Kidney (tissue), 14 donors: Measurements from ENCODE around the gene ICOS. TPM values are rescaled to one million over a fixed set of nuclear protein-coding genes. Genes with fewer than 3 reads are reported as not detected.

ENCODE experiments used
- DNase-seq, 5 donors: peaks; one replicate each; pipeline ENCODE4 v3.0.0-alpha.2; 2013 to 2020
- FAIRE-seq: peaks from 2 replicates; lab custom pipeline; 2012; peaks lifted over from hg19 to GRCh38; lab: Jason Lieb, UNC
- H3K27ac ChIP-seq, 2 donors: one replicate each; pipeline ENCODE4 v1.7.0; 2013; ENCODE audit warnings: low read depth in 2 of 2, low read length in 2 of 2, inconsistent platforms in 1 of 2
- H3K27me3 ChIP-seq: one replicate; pipeline ENCODE4 v1.7.1; 2013; ENCODE audit warnings: low read length, inconsistent platforms; ENCODE audit not compliant: control insufficient read depth, insufficient read depth
- H3K36me3 ChIP-seq, 3 donors: one replicate each; pipeline versions ENCODE4 v1.7.0 to v1.7.1; 2013; ENCODE audit warnings: low read length in 3 of 3, control low read depth in 1 of 3, inconsistent platforms in 1 of 3; ENCODE audit not compliant: insufficient read depth in 3 of 3, control insufficient read depth in 2 of 3
- H3K4me1 ChIP-seq, 3 donors: one replicate each; pipeline versions ENCODE4 v1.7.0 to v1.7.1; 2013; ENCODE audit warnings: low read length in 3 of 3, inconsistent platforms in 1 of 3, low read depth in 1 of 3; ENCODE audit not compliant: control insufficient read depth in 2 of 3, insufficient read depth in 2 of 3
- H3K4me3 ChIP-seq, 3 donors: one replicate each; pipeline versions ENCODE4 v1.7.0 to v1.8.1; 2013; ENCODE audit warnings: low read length in 3 of 3, control low read depth in 1 of 3, inconsistent platforms in 1 of 3
- H3K9ac ChIP-seq, 3 donors: one replicate each; pipeline versions ENCODE4 v1.7.0 to v1.7.1; 2013; ENCODE audit warnings: low read length in 3 of 3, control low read depth in 1 of 3, inconsistent platforms in 1 of 3
- H3K9me3 ChIP-seq, 3 donors: one replicate each; pipeline versions ENCODE4 v1.7.0 to v1.7.1; 2013; ENCODE audit warnings: low read length in 3 of 3, control low read depth in 1 of 3, inconsistent platforms in 1 of 3; ENCODE audit not compliant: control insufficient read depth in 2 of 3, insufficient read depth in 1 of 3
- intact Hi-C: fragments of 100-400 bp; cut with DNase I; formaldehyde crosslinking; loops from one replicate; pipeline ENCODE4 v1.11.1; 2022
- polyA plus RNA-seq: library from polyadenylated mRNA; stranded (reverse); fragments of 350-450 nt; fragmentation: Illumina TruSeq; extraction: RNeasy Lipid Tissue Mini Kit (QIAGEN cat#74804); gene quantifications from one replicate; pipeline ENCODE4 v1.2.3, GENCODE V29; 2014; ENCODE audit warnings: low read depth, low replicate concordance; ENCODE audit not compliant: insufficient read depth
- total RNA-seq: library from RNA; stranded (reverse); fragmentation: NEBNext Ultra II Directional; extraction: Animal tissue kit (Norgen Biotek cat#: 25700); gene quantifications from one replicate; pipeline ENCODE4 v1.2.1, GENCODE V29; 2021
- TF ChIP-seq, protein P1 (sequence below): IDR thresholded peaks from 3 replicates; pipeline ENCODE4 v1.5.1; 2012; ENCODE audit warnings: mild to moderate bottlenecking, moderate library complexity, borderline replicate concordance; ENCODE audit not compliant: insufficient read depth; ENCODE audit errors: extremely low read depth
- donor health status: control.
- donor health status: control.
- donor health status: control.
- donor health status: control.
- donor health status: control.
- donor health status: DM: yes; HTN: yes; CAD: no.
- donor health status: Normal renal cell carcinoma (clear cell type).

ICOS gene
- total and polyA plus RNA-seq, 2 donors from 2014 or later: 0.85 TPM; not detected in 1

DNA sequence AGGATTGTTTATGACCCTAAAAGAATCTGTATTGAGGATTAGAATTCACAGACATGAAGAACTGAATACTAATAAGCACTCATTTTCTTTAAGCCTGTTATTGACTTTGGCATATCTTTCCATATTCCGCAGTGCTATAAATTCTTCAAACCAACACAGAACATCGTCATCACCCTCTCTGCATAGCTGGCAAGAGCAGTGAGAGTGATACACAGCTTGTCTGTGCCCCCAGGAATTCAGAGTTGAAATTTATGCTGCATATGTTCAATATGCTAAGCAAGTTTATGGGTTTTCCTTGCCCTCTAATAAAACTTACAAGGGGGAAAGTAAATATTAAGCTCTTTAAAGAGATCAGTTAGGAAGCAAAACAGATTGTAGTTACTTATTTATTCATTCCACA, 36.3 kb upstream of the ICOS start:
- H3K27ac ChIP-seq: no peak overlapping the region
- no peaks in the 10 kb centered on the region for H3K4me1 ChIP-seq
- H3K36me3 ChIP-seq: no peaks in the 10 kb centered on the region
- no peak for FAIRE-seq
- DNase-seq: peak in 2 of 5 donors; percentile 41 to 68
- no peak overlapping the region for H3K9ac ChIP-seq
- intact Hi-C loops: no loop called here
- peaks cover 0 to 14% (median 0%) of the 10 kb centered on the region in 3 donors for H3K9me3 ChIP-seq
- H3K27me3 ChIP-seq: no peaks in the 10 kb centered on the region
- H3K4me3 ChIP-seq: no peak overlapping the region
- TF ChIP-seq, protein P1, sequence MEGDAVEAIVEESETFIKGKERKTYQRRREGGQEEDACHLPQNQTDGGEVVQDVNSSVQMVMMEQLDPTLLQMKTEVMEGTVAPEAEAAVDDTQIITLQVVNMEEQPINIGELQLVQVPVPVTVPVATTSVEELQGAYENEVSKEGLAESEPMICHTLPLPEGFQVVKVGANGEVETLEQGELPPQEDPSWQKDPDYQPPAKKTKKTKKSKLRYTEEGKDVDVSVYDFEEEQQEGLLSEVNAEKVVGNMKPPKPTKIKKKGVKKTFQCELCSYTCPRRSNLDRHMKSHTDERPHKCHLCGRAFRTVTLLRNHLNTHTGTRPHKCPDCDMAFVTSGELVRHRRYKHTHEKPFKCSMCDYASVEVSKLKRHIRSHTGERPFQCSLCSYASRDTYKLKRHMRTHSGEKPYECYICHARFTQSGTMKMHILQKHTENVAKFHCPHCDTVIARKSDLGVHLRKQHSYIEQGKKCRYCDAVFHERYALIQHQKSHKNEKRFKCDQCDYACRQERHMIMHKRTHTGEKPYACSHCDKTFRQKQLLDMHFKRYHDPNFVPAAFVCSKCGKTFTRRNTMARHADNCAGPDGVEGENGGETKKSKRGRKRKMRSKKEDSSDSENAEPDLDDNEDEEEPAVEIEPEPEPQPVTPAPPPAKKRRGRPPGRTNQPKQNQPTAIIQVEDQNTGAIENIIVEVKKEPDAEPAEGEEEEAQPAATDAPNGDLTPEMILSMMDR: no peak

DNA sequence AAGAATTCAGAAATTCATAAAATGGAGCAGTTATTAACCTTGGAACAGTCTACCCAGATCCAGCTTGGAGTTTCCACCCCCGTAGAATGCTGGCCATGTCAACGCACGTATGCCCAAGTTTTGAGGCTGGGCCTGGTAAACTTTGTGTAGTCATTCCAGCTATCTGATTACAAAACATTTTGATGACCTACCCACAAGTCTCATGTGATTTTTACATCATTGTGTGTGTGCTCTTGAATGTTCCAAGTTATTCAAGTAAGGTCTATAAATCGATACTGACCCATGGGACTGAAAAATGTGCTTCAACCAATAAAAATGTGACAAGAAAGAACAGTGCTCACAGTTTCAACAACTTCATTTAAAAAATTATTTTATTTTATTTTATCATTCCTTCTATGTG, 32.5 kb upstream of the ICOS start:
- intact Hi-C loops: no loop called here
- TF ChIP-seq, protein P1: no peak
- no peak overlapping the region for H3K9ac ChIP-seq
- no peak for DNase-seq
- peaks cover 0 to 3% (median 0%) of the 10 kb centered on the region in 3 donors for H3K4me1 ChIP-seq
- no peak overlapping the region for H3K27ac ChIP-seq
- no peak for FAIRE-seq
- H3K27me3 ChIP-seq: no peaks in the 10 kb centered on the region
- peaks cover 0 to 14% (median 0%) of the 10 kb centered on the region in 3 donors for H3K9me3 ChIP-seq
- H3K36me3 ChIP-seq: no peaks in the 10 kb centered on the region
- no peak overlapping the region for H3K4me3 ChIP-seq

DNA sequence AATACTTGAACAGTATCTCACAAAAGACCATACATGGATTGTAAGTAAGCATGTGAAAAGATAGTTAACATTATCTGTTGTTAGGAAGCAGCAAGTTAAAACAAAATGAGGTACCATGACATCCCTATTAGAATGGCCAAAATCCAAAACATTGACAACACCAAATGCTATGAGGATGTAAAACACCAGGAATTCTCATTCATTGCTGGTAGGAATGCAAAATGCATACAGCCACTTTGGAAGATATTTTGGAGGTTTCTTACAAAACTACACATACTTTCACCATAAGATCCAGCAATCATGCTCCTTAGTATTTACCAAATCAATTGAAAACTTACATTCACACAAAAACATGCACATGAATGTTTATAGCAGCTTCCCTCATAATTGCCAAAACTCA, 30.9 kb upstream of the ICOS start:
- TF ChIP-seq, protein P1: no peak
- peaks cover 0 to 14% (median 0%) of the 10 kb centered on the region in 3 donors for H3K9me3 ChIP-seq
- H3K36me3 ChIP-seq: no peaks in the 10 kb centered on the region
- DNase-seq (no peak), FAIRE-seq (no peak)
- peaks cover 0 to 5% (median 0%) of the 10 kb centered on the region in 3 donors for H3K4me1 ChIP-seq
- H3K4me3 ChIP-seq: no peak overlapping the region
- no peak overlapping the region for H3K27ac ChIP-seq
- no peak overlapping the region for H3K9ac ChIP-seq
- H3K27me3 ChIP-seq: no peaks in the 10 kb centered on the region
- intact Hi-C loops: no loop called here

DNA sequence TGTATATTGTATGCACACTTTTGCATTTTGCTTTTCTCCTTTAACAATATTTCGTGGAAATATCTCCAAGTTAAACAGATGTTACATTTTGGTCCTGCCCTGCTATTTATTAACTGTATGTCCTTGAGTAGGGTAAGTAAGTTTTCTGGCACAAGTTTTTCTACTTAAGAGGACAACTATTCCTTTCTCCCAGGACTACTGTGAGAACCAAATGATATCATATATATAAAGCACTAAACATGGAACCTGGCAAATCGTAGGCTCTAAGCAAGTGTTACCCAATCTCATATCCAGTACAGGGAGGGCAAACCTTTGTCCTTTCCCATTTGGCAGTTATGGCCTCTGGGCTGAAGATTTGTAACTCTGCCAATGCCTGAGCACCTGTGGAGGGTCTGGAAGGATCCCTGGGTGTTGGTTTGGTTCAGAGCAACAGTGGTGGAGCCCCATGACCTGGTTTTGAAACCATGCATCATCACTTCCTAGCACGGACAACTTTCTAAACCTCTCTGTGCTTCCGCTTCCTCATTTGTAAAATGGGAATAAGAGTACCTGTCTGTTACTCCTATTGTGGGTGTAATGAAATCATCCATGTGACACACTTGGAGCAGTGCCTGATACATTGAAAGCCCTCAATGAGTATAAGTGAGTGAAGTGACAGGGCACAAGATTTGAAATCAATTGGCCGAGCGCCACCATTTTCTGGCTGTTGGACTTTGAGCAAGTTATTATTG, 28.3 kb upstream of the ICOS start:
- intact Hi-C loops: no loop called here
- TF ChIP-seq, protein P1: no peak
- no peaks in the 10 kb centered on the region for H3K9me3 ChIP-seq
- no peak for DNase-seq
- H3K27me3 ChIP-seq: no peaks in the 10 kb centered on the region
- H3K4me1 ChIP-seq: peaks cover 0 to 5% (median 0%) of the 10 kb centered on the region in 3 donors
- H3K9ac ChIP-seq: no peak overlapping the region
- no peak for FAIRE-seq
- no peak overlapping the region for H3K27ac ChIP-seq
- no peaks in the 10 kb centered on the region for H3K36me3 ChIP-seq
- H3K4me3 ChIP-seq: no peak overlapping the region
